ENCODE results near the gene PRKG1. TPM values are rescaled to one million over a fixed set of nuclear protein-coding genes. Genes with fewer than 3 reads are reported as not detected.
"Not testable (repeated sequence)": the region's sequence is repeated elsewhere in the genome, so short reads cannot be mapped to it uniquely, and the experiment has no call there.

The PRKG1 gene
- total and polyA plus RNA-seq, 8 donors: 1.2 to 9.6 (median 2.9) TPM

GRCh38 chr10:51439645-51440044, 365.4 kb downstream of the PRKG1 start:
- FAIRE-seq (no peak), ATAC-seq (no peak), DNase-seq (no peak)
- Histone ChIP-seq H3K27ac (no peak overlapping the region), H3K27me3 (no peaks in the 10 kb centered on the region), H3K9me3 (no peaks in the 10 kb centered on the region), H3K4me1 (no peaks in the 10 kb centered on the region), H3K36me3 (no peaks in the 10 kb centered on the region), H3K4me3 (no peak overlapping the region)
- 88 to 96% methylated on average over 1 of the region's 1 CpG for WGBS, 2 donors
- intact Hi-C loops (cut with DNase I): no loop called here
- no peak for TF ChIP-seq CTCF (IDR thresholded peaks at IDR 0.05)

DNA sequence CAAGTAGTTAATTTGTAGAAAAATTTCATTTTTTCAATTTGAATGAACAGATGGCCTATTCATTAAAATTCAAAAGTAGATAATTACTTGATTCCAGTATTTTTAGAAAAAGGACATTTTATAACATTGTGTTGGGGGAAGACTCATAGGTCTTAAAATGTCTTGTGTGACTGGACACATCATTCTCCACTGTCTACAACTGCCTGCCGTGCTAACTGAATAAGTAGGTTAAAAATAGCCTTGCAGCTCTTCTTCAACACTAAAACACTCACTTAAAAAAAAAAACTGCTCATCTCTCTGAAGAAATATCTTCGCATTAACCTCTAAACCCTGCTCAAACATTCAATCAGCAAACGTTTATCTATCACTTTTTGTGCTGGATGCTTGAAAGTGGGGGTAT, 371.3 kb downstream of the PRKG1 start:
- no peaks in the 10 kb centered on the region for H3K36me3 ChIP-seq
- no peaks in the 10 kb centered on the region for H3K27me3 ChIP-seq
- H3K4me1 ChIP-seq: no peaks in the 10 kb centered on the region
- intact Hi-C loops (cut with DNase I): no loop called here
- no peaks in the 10 kb centered on the region for H3K9me3 ChIP-seq
- ATAC-seq (no peak), DNase-seq (no peak), FAIRE-seq (no peak)
- whole genome bisulfite sequencing, 2 donors: 68 to 74% methylated on average over 3 of the region's 3 CpGs
- no peak overlapping the region for H3K27ac ChIP-seq
- no peak overlapping the region for H3K4me3 ChIP-seq
- no peak for TF ChIP-seq CTCF (IDR thresholded peaks at IDR 0.05)

- Histone ChIP-seq H3K4me1 (no peaks in the 10 kb centered on the region), H3K9me3 (no peaks in the 10 kb centered on the region), H3K4me3 (no peak overlapping the region), H3K27me3 (no peaks in the 10 kb centered on the region), H3K36me3 (no peaks in the 10 kb centered on the region), H3K27ac (no peak overlapping the region)
- no peak for TF ChIP-seq CTCF (IDR thresholded peaks at IDR 0.05)
- 94 to 100% methylated on average over 1 of the region's 1 CpG for WGBS, 2 donors
- DNase-seq (no peak), ATAC-seq (no peak), FAIRE-seq (no peak)
- intact Hi-C loops (cut with DNase I): no loop called here
Observed at GRCh38 chr10:51447119-51447518, 372.8 kb downstream of the PRKG1 start.

DNA sequence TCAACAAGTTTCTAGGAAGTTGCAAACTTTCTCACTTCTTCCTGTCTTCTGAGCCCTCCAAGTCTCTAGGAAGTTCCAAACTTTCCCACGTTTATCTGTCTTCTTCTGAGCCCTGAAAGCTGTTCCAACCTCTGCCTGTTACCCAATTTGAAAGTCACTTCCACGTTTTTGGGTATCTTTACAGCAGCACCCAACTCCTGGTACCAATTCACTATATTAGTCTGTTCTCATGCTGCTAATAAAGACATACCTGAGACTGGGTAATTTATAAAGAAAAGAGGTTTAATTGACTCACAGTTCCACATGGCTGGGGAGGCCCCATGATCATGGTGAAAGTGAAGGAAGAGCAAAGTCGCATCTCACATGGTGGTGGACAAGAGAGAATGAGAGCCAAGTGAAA, 381.5 kb downstream of the PRKG1 start:
- ATAC-seq; H3K9me3 ChIP-seq; H3K27ac ChIP-seq; H3K27me3 ChIP-seq; DNase-seq; H3K4me3 ChIP-seq; intact Hi-C loops (cut with DNase I); H3K4me1 ChIP-seq; FAIRE-seq; H3K36me3 ChIP-seq: not testable (repeated sequence)
- WGBS, 2 donors: 79 to 80% methylated on average over 3 of the region's 3 CpGs

GRCh38 chr10:51459476-51459875, 385.2 kb downstream of the PRKG1 start:
- Histone ChIP-seq H3K4me1 (peaks cover 10 to 12% (median 11%) of the 10 kb centered on the region in 3 donors), H3K27me3 (no peaks in the 10 kb centered on the region), H3K9me3 (no peaks in the 10 kb centered on the region), H3K36me3 (no peaks in the 10 kb centered on the region), H3K27ac (no peak overlapping the region), H3K4me3 (no peak overlapping the region)
- ATAC-seq: no peak
- intact Hi-C loops (cut with DNase I): no loop called here
- DNase-seq: no peak
- FAIRE-seq: no peak
- no peak for TF ChIP-seq CTCF (IDR thresholded peaks at IDR 0.05)
- WGBS, 2 donors: 51 to 60% methylated on average over 1 of the region's 1 CpG
